Fibroblast of skin of back (primary cell): Measurements from ENCODE around the gene DGLUCY.
"Not testable (repeated sequence)": the region's sequence is repeated elsewhere in the genome, so short reads cannot be mapped to it uniquely, and the experiment has no call there.

Experiments
- DNase-seq: peaks from one replicate; pipeline ENCODE4 v3.0.0-alpha.2; 2013

DGLUCY gene

GRCh38 chr14:91111443-91111842 is 2.4 kb upstream of the DGLUCY start:
- no peak for DNase-seq

- no peak for DNase-seq
These were observed 1.7 kb upstream of the DGLUCY start for GRCh38 chr14:91112194-91112593.

DNA sequence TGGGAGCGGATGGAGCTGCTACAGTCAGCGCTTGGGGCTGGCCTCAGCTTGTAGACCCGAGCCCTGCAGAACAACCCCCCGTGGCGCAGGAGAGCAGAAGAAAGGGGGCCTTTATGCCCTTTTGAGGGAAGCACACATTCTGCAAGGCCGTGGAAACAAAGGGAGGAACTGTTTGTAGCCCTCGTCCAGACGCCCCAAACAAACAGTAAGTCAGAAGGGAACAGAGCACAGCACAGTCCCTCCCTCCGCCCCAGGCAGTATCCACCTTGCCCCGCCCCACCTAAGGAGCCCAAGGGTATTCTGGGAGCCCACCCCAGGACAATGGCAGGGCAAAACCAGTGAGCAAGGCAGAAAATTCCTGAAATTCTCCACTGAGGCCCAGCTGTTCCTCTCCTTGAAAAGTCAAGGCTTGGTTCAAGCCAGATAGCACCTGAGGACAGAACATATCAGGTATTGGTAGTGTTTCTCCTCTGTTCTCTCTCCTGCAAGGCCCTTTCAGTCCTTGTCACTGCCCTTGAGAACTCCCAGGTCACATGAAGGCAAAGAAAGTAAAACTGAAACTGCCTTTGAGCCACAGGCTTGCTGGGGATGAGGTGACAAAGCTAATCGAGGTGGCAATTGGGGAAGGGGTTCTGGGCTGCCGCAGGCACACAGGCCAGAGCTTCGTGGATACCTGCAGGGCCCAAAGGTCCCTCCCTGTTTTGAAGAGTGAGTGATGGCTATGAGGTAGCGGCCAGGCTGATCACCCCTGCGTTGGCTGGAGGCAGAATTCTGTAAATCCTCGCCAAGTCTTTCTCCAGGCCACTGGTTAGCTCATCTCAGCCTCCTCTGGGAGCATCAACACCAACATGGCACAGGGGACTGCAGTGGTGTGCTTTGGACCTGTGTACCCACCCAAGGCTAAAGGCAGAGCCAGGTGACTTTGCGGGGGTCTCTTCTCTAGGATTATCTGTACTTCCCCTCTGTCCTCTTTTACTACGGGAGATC is 499 bp downstream of the DGLUCY start:
- peak; percentile 54 for DNase-seq

DNA sequence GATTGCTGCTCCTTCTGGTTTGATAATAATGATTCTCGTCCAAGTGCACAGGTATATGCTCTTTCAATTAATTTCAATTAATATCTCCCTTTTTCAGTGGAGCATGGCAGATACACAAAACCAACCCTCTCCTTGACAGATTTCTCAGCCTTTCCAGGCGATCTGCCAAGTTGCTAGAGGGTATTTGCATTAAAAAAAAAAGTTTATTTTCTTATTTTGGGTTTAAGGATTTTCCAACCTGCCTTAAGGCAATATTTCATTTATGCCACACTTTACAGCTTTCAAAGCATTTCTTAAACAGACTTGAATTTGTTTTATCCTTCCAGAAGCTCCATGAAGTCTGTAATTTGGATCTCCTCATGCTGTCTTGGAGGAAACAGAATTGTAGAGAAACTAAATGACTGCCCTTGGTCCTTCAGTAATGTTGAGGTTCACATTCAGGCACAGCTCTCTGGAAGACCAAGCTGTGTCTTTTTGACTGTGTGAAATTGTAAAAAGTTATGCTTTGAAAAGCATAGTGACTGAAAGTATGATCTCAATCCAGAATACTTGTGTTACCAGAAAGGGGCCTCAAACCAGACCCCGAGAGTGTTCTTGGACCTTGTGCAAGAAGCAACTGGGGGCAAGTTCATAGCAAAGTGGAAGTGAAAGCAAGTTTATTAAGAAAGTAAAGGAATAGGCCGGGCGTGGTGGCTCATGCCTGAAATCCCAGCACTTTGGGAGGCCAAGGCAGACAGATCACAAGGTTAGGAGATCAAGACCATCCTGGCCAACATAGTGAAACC is 2.3 kb downstream of the DGLUCY start:
- no peak for DNase-seq

DNA sequence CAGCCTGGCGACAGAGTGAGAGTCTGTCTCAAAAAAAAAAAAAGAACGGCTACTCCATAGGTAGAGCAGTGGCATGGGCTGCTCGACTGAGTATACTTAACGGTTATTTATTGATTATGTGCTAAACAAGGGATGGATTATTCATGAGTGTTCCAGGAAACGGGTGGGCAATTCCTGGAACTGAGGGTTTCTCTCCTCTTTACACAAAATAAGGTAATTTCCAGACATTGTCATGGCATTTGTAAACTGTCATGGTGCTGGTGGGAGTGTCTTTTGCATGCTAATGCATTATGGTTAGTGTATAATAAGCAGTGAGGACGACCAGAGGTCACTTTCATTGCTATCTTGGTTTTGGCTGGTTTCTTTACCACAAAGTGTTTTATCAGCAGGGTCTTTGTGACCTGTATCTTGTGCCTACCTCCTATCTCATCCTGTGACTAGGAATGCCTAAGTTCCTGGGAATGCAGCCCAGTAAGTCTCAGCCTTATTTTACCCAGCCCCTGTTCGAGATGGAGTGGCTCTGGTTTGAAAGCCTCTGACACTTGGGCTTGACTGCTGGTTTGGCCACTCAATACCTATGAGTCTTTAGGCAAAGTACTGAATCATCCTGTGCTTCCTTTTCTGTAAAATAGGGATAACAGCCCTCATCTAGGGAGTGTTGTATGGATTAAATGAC is 3.2 kb downstream of the DGLUCY start:
- no peak for DNase-seq

GRCh38 chr14:91117960-91118359 is 4.1 kb downstream of the DGLUCY start:
- DNase-seq: no peak

DNA sequence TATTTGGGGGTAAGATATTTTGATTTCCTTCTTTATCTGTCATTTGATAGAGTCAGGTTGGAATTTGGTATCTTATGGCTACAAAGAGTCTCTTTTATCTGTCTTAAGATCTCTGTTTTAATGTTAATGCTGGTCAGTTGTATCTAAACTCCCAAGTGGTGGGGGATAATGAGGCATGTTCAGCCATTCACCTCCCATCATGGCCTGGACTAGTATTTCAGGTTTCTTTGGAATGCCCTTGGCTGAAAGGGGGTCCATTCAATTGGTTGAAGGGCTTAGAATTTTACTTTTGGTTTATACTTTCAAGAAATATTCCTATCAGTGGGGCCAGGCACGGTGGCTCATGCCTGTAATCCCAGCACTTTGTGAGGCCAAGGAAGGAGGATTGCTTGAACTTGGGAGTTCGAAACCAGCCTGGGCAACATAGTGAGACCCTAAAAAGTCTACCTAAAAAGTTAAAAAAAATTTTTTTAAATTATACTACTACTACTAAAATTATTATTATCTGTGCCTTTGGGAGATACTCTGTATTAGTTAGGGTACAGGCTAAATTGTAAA is 4.7 kb downstream of the DGLUCY start:
- no peak for DNase-seq

DNA sequence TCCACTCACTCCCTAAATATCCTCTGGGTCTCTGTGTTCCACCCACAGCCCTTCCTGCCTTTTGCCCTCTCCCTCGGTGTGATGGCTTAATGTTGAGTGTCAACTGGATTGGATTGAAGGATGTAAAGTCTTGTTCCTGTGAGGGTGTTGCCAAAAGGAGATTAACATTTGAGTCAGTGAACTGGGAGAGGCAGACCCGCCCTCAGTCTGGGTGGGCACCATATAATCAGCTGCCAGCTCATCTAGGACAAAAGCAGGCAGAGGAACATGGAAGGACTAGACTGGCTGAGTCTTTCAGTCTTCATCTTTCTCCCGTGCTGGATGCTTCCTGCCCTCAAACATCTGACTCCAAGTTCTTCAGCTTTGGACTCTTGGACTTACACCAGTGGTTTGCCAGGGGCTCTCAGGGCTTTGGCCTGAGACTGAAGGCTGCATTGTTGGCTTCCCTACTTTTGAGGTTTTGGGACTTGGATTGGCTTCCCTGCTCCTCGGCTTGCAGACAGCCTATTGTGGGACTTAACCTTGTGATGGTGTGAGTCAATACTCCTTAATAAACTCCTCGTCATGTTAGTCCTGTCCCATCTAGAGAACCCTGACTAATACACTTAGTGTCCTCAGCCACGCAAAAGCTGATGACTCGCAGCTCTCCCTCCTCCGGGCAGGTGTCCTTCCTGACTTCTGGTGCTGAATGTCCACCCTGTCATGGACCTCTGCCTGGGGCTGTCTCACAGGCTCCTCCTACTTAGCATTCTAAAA is 5.9 kb downstream of the DGLUCY start:
- peak; percentile 73 for DNase-seq

DNA sequence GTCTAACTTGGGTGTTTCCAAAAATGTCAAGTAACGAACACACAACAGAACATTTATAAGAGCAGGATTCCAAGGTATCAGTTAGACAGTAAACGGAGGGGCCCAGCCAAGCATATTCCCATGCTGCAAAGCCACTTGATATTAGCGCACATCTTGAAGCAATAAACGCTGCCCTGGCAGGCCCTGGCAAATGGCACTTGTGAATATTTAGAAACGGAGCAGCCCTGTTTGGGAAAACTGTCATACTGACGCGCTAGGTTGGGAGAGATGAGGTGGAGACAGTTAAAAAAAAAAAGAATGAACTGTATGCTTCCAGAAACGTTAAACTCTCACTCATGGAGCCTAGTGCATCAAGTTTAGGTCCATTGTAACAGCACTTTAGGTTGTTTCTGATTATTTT is 9.3 kb downstream of the DGLUCY start:
- DNase-seq: no peak

DNA sequence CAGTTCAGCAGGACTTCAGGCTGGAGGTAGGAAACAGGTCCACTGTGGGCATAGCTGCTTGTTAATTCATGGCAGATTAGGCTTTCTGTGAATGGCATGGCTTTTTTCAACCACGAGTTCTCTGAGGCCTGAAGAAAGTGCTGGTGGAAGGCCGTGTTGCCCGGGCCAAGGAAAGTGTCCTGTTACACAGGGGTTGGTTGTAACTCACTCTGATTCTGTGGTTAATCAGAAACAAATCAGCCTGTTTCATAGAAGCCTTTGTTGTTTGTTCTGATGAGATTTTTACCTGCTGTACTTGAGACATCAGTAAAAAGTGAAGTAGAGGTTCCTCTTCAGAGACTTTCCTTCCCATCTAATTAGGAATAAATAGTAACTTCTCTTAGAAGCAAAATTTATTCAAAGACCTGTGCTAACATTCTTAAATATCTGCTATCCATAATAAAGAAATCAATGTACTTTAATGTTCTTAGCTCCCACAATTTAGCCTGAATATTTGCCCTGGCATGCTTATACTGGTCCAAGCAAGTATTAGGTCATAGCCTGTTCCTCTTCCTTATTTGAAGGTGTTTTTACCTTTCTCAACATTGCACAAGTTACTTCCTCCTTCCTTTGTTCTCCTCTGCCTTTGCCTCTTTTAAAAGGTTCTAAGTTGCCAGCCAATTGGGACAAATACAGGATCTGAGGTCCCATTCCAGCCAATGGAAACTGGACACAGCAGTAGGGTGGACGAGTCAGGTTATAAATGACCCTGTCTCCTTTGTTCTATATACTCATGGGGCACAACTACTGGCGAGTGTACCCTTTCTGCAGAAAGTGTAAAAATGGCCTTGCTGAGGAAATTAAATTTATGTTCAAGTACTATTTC is 10.8 kb downstream of the DGLUCY start:
- DNase-seq: not testable (repeated sequence)

- DNase-seq: no peak
These were observed 11.4 kb downstream of the DGLUCY start for GRCh38 chr14:91125271-91125660.

DNA sequence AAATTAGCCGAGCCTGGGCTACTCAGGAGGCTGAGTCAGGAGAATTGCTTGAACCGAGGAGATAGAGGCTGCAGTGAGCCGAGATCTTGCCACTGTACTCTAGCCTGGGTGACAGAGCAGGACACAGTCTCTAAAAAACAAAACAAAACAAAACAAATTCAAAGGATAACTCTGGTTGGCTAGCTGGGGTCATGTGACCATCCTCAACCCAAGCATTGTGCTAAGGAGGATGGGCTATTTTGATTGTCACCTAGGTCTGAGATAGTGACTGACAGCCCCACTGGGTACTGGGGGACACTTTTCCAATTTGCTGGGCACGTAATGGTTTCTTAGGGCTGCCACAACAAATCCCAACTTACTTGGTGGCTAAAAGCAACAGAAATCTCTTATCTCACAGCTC is 11.9 kb downstream of the DGLUCY start:
- DNase-seq: no peak

DNA sequence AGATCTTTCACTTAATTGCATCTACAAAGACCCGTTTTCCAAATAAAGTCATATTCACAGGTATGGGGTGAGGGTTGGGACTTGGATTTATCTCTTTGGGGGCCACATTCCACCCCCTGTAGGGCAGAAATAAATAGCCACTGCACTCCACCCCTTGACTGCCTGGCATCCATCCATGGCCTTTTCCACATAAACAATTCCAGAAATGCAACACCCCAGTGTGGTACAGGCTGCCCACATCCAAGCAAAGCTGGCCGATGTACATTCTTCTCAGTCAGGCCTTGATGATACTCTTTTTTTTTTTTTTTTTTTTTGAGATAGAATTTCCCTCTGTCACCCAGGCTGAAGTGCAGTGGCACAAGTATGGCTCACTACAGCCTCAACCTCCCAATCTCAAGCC is 12.9 kb downstream of the DGLUCY start:
- DNase-seq: no peak

DNA sequence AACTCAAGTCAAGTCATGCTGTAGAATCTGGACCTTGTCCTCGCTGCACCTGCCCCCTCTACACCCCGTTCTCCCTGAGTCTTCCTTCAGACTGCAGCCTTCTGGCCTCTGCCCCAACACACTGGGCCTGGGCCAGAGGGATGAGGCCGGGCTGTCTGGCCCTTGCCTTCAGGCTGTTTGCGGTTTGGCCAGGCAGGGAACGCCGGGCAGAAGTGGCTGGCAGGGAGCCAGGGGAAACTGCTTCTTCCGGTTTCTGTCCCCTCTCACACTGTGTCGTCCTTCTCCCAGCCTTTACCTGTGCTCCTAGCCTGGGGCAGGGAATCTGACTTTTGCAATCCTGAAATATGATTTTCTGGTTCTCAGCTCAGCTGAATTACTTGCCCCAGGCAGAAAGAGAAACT is 13.5 kb downstream of the DGLUCY start:
- DNase-seq: no peak

- no peak for DNase-seq
These were observed 14.1 kb downstream of the DGLUCY start for GRCh38 chr14:91127924-91128323.

GRCh38 chr14:91128699-91129098 is 14.8 kb downstream of the DGLUCY start:
- DNase-seq: no peak

DNA sequence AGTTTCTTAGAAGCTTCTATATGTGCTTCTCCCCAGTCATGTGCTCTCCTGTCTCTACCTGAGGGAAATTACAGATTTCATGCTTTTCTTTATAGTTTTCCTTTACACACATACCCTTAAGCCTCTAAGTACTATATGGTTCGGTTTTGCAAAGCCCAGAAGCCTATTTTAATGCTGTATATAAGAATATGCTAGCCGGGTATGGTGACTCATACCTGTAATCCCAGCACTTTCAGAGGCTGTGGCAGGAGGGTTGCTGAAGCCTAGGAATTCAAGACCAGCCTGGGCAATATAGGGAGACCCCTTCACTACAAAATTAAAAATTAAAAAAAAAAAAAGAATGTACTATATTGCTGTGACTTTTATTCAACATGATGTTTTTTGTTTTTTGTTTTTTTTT is 15.4 kb downstream of the DGLUCY start:
- no peak for DNase-seq

GRCh38 chr14:91135039-91135438 is 21.2 kb downstream of the DGLUCY start:
- DNase-seq: no peak

GRCh38 chr14:91138511-91139359 is 24.9 kb downstream of the DGLUCY start:
- DNase-seq: no peak

DNA sequence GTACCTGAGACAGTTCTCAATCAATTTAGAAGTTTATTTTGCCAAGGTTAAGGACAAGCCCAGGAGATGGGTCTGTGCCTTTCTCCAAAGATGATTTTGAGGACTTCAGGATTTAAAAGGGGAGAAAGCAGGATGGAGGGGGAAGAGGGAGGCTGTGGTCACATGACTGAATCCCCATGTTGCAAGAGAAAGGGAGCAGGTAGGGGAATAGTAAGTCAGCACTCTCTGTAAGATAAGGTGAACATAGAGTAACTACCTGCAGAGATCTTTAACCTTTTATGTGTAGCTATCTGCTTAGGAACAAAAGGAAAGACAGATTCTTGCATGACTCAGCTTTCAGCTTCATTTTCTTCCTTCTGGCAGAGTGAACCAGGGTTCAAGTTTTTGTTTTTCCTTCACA is 25.9 kb downstream of the DGLUCY start:
- no peak for DNase-seq
